CD8-positive, alpha-beta memory T cell (primary cell): ENCODE data around the gene PAK1. TPM values are rescaled to one million over a fixed set of nuclear protein-coding genes. Genes with fewer than 3 reads are reported as not detected.
A peak's percentile ranks its signal among the peaks of the same experiment; 100 is the strongest.

Source experiments
- CTCF ChIA-PET: fragments of 350-600 bp; sonication (Branson Sonifier 250); formaldehyde crosslinking; loops from one replicate; lab custom pipeline; 2021; ENCODE audit warnings: antibody characterized with exemption; lab: Charles Lee
- POLR2A ChIA-PET: fragments of 350-600 bp; sonication (Branson Sonifier 250); formaldehyde crosslinking; loops from one replicate; lab custom pipeline; 2021; ENCODE audit warnings: antibody characterized with exemption; lab: Charles Lee
- DNase-seq, 5 donors: peaks; one replicate each; pipeline versions ENCODE4 v3.0.0 to v3.0.0-alpha.2; 2020 to 2022; ENCODE audit warnings: mixed read lengths in 1 of 5
- H3K27ac ChIP-seq: one replicate; pipeline ENCODE4 v1.7.0; 2013; ENCODE audit warnings: low read depth, mild to moderate bottlenecking, low read length, moderate library complexity
- H3K27me3 ChIP-seq: 2 replicates; pipeline ENCODE4 v1.7.0; 2013; ENCODE audit warnings: low read length, mild to moderate bottlenecking; ENCODE audit not compliant: insufficient read depth, poor library complexity, severe bottlenecking
- H3K36me3 ChIP-seq: 2 replicates; pipeline ENCODE4 v1.7.0; 2013; ENCODE audit warnings: mild to moderate bottlenecking, low read length, moderate library complexity; ENCODE audit not compliant: insufficient read depth
- H3K4me1 ChIP-seq: 2 replicates; pipeline ENCODE4 v1.7.0; 2013; ENCODE audit warnings: mild to moderate bottlenecking, low read length, moderate library complexity; ENCODE audit not compliant: insufficient read depth
- H3K4me3 ChIP-seq: 2 replicates; pipeline ENCODE4 v1.7.0; 2013; ENCODE audit warnings: mild to moderate bottlenecking, low read length
- H3K9me3 ChIP-seq: 2 replicates; pipeline ENCODE4 v1.7.0; 2013; ENCODE audit warnings: mild to moderate bottlenecking, low read length
- H3K27ac Mint-ChIP-seq, 8 donors: one replicate each; pipeline ENCODE4 v1.8.0; 2020 to 2021; ENCODE audit warnings: mixed read lengths in 8 of 8, mild to moderate bottlenecking in 6 of 8, inconsistent platforms in 3 of 8, moderate library complexity in 3 of 8
- H3K27me3 Mint-ChIP-seq, 2 donors: one replicate each; pipeline ENCODE4 v1.8.0; 2020 to 2021; ENCODE audit warnings: mixed read lengths in 2 of 2, mild to moderate bottlenecking in 1 of 2, moderate library complexity in 1 of 2
- H3K36me3 Mint-ChIP-seq, 3 donors: one replicate each; pipeline ENCODE4 v1.8.0; 2020 to 2021; ENCODE audit warnings: mixed read lengths in 3 of 3, inconsistent platforms in 1 of 3, mild to moderate bottlenecking in 1 of 3
- H3K4me1 Mint-ChIP-seq, 3 donors: one replicate each; pipeline ENCODE4 v1.8.0; 2020 to 2021; ENCODE audit warnings: mixed read lengths in 3 of 3, inconsistent platforms in 1 of 3, mild to moderate bottlenecking in 1 of 3
- H3K4me3 Mint-ChIP-seq, 7 donors: one replicate each; pipeline ENCODE4 v1.8.0; 2020 to 2021; ENCODE audit warnings: mixed read lengths in 7 of 7, mild to moderate bottlenecking in 6 of 7, moderate library complexity in 4 of 7, inconsistent platforms in 2 of 7
- H3K9me3 Mint-ChIP-seq, 5 donors: one replicate each; pipeline ENCODE4 v1.8.0; 2020 to 2022; ENCODE audit warnings: mixed read lengths in 5 of 5, mild to moderate bottlenecking in 3 of 5, moderate library complexity in 2 of 5, inconsistent platforms in 1 of 5
- polyA plus RNA-seq: library from polyadenylated mRNA; unstranded; fragments of 300-500 nt; fragmentation: Illumina TruSeq; gene quantifications from one replicate; pipeline ENCODE4 v1.2.3, GENCODE V29; 2021
- total RNA-seq, 2 experiments: library from RNA; stranded (reverse); gene quantifications; one replicate each; pipeline ENCODE4 v1.2.3, GENCODE V29; 2021

Gene PAK1
- total and polyA plus RNA-seq, 3 experiments from 2014 or later = 9.3 to 32.1 (median 25.9) TPM

DNA sequence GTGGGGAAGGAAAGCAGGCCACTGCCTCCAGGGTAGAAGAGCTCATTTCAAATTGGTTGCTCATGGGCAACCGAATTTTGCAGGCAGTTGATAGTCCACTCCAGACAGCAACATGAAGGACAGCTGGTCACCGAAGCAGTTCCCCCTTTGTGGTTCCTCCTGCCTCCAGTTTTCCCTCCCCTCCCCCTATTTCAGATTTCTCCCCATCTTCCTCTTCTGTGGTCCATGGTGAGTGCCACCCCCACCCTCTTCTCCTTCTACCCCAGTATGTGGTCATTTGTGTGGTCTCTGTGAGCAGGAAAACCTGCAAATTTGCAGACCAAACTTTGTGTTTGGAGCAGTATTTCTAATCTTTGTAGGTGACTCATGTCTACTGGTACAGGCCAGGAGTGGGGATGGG is 38.2 kb upstream of the PAK1 start:
- ChIA-PET POLR2A (no interaction called here), CTCF (no interaction called here)
- no peaks in the 10 kb centered on the region for H3K27me3 ChIP-seq
- DNase-seq = no peak
- H3K27me3 Mint-ChIP-seq = peaks cover 3 to 32% of the 10 kb centered on the region in 2 donors
- H3K36me3 Mint-ChIP-seq = no peaks in the 10 kb centered on the region
- no peaks in the 10 kb centered on the region for H3K4me1 ChIP-seq
- H3K9me3 ChIP-seq = no peaks in the 10 kb centered on the region
- H3K4me3 ChIP-seq = no peak overlapping the region
- H3K36me3 ChIP-seq = no peaks in the 10 kb centered on the region
- H3K27ac Mint-ChIP-seq = no peak overlapping the region
- H3K4me3 Mint-ChIP-seq = no peak overlapping the region
- H3K9me3 Mint-ChIP-seq = peaks cover 0 to 2% (median 0%) of the 10 kb centered on the region in 5 donors
- H3K4me1 Mint-ChIP-seq = no peaks in the 10 kb centered on the region
- no peak overlapping the region for H3K27ac ChIP-seq

DNA sequence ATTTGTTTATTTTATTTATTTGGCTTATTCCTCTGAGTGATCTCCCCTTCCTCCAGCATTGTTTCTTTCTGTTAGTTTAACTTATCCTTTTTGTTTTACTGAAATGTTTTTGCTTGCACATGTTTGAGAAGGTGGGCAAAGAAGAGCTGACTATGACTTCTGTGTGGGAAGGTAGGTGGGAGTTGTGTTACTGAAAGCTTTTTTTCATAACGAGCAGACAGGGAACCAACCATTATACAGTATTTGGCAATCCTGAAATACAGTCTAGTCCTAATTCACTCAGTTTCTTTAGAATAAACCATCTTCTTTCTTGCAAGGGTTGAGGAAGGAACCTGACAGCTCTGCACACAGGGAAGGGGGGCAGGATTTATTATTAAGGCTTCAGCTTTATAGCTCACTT is 37.0 kb upstream of the PAK1 start:
- Mint-ChIP-seq H3K4me1 (no peaks in the 10 kb centered on the region), H3K27me3 (peaks cover 9 to 41% of the 10 kb centered on the region in 2 donors), H3K27ac (no peak overlapping the region), H3K36me3 (no peaks in the 10 kb centered on the region), H3K9me3 (peaks cover 0 to 2% (median 0%) of the 10 kb centered on the region in 5 donors), H3K4me3 (no peak overlapping the region)
- Histone ChIP-seq H3K27me3 (no peaks in the 10 kb centered on the region), H3K27ac (no peak overlapping the region), H3K4me1 (no peaks in the 10 kb centered on the region), H3K4me3 (no peak overlapping the region), H3K9me3 (no peaks in the 10 kb centered on the region), H3K36me3 (no peaks in the 10 kb centered on the region)
- POLR2A ChIA-PET = no interaction called here
- CTCF ChIA-PET = no interaction called here
- DNase-seq = no peak

DNA sequence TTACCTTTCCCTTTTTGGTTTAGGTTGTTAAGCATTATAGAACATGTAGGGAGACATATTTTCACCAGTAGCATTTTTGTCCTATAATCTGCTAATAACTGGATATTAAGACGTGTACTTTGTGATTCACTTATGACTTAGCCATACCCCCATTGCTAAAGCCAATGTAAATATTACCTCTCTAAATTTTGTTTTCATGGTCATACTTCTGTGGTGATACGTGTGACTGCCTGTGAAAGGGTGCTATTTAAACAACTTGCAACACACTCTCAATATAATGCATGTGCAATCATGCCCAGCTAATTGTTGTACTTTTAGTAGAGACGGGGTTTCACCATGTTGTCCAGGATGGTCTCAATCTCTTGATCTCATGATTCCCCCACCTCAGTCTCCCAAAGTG is 36.2 kb upstream of the PAK1 start:
- Histone ChIP-seq H3K4me1 (no peaks in the 10 kb centered on the region), H3K4me3 (no peak overlapping the region), H3K27me3 (no peaks in the 10 kb centered on the region), H3K9me3 (no peaks in the 10 kb centered on the region), H3K27ac (no peak overlapping the region), H3K36me3 (no peaks in the 10 kb centered on the region)
- H3K36me3 Mint-ChIP-seq = no peaks in the 10 kb centered on the region
- H3K27ac Mint-ChIP-seq = no peak overlapping the region
- H3K27me3 Mint-ChIP-seq = peaks cover 9 to 47% of the 10 kb centered on the region in 2 donors
- peaks cover 0 to 2% (median 0%) of the 10 kb centered on the region in 5 donors for H3K9me3 Mint-ChIP-seq
- DNase-seq = no peak
- ChIA-PET CTCF (no interaction called here), POLR2A (no interaction called here)
- H3K4me1 Mint-ChIP-seq = no peaks in the 10 kb centered on the region
- H3K4me3 Mint-ChIP-seq = no peak overlapping the region

DNA sequence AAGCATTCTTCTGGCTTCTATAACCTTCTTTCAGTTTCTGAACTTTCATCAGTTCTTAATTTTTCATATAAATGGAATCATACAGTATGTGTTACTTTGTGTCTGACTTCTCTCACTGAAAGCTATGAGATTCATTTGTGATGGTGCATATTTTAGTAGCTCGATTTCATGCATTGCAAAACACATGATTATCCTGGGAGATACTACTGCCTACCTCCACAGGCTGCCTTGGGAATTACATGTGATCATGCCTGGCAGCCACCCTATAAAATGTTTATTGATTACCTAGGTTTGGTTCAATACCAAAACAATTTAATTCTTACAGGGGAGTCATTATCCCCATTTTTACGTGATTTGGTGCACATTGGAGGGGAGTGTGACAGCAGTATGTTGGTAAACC is 34.1 kb upstream of the PAK1 start:
- Histone ChIP-seq H3K4me3 (no peak overlapping the region), H3K9me3 (no peaks in the 10 kb centered on the region), H3K36me3 (no peaks in the 10 kb centered on the region), H3K27me3 (no peaks in the 10 kb centered on the region), H3K4me1 (no peaks in the 10 kb centered on the region), H3K27ac (no peak overlapping the region)
- CTCF ChIA-PET = no interaction called here
- no peak for DNase-seq
- Mint-ChIP-seq H3K36me3 (no peaks in the 10 kb centered on the region), H3K9me3 (peaks cover 0 to 2% (median 0%) of the 10 kb centered on the region in 5 donors), H3K4me3 (no peak overlapping the region), H3K27ac (no peak overlapping the region), H3K27me3 (peaks cover 9 to 43% of the 10 kb centered on the region in 2 donors), H3K4me1 (no peaks in the 10 kb centered on the region)
- POLR2A ChIA-PET = no interaction called here

DNA sequence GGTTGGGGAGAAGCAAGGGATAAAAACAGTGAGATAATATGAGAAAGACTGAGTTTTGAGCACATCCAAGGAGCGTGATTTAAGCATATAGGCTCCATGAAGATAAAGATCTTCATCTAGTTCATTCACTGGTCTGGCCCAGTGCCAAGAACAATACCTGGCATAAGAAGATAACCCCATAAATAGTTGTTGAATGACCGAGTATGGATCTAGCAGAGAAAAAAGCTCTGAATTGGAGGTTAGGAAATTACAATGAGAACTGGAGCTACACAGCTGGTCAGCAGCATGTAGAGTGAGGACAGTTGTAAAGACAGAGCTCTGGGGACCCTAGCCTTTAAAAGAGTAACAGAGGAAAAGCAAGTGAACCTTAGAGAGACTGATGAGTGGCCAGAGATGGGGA is 33.0 kb upstream of the PAK1 start:
- POLR2A ChIA-PET = no interaction called here
- no peaks in the 10 kb centered on the region for H3K9me3 ChIP-seq
- Mint-ChIP-seq H3K27me3 (peaks cover 9 to 33% of the 10 kb centered on the region in 2 donors), H3K4me3 (no peak overlapping the region), H3K9me3 (no peaks in the 10 kb centered on the region), H3K27ac (peak overlapping the region in 1 of 8 donors; percentile 19), H3K4me1 (no peaks in the 10 kb centered on the region), H3K36me3 (no peaks in the 10 kb centered on the region)
- no peaks in the 10 kb centered on the region for H3K4me1 ChIP-seq
- CTCF ChIA-PET = no interaction called here
- H3K4me3 ChIP-seq = no peak overlapping the region
- no peaks in the 10 kb centered on the region for H3K36me3 ChIP-seq
- H3K27ac ChIP-seq = no peak overlapping the region
- no peaks in the 10 kb centered on the region for H3K27me3 ChIP-seq
- no peak for DNase-seq

DNA sequence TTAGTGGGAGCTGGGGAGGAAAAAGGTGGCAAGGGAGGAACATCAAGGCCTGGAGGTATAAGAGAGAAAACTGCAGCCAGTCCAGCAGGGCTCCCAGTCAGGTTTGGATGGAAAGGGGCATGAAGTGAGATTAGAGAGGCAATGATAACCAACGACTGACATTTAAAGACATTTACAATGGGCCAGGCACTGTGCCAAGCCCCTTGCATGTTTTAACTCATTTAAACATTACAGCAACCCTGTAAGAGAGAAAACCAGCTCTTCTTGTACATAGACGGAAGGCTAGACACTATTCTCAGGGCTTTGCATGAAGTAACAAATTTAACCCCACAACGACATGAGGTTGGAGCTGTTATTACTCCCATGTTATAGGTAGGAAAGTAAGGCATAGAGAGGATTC is 32.1 kb upstream of the PAK1 start:
- no peak for DNase-seq
- H3K9me3 ChIP-seq = no peaks in the 10 kb centered on the region

DNA sequence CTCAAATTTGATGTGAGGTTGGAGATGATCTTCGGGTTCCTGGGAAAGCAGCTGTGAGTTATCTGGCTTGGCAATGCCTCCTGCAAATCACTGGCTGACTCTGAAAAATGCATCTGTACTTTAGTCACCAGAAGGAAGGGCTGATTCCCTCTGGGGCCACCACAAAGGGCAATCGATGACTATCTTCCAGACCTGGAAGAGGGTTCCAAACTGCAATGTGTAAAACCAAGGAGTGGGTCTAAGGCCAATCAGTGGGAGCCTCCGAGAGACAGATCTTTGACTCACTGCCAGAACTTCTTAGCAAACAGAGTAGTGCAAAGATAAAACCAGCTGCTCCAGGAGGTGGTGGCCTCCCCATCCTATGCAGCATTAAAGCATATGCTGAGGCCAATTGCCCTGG is 29.1 kb upstream of the PAK1 start:
- H3K4me3 Mint-ChIP-seq = no peak overlapping the region
- Histone ChIP-seq H3K27ac (no peak overlapping the region), H3K36me3 (no peaks in the 10 kb centered on the region), H3K27me3 (no peaks in the 10 kb centered on the region), H3K4me1 (no peaks in the 10 kb centered on the region), H3K4me3 (no peak overlapping the region), H3K9me3 (no peaks in the 10 kb centered on the region)
- POLR2A ChIA-PET = no interaction called here
- H3K9me3 Mint-ChIP-seq = no peaks in the 10 kb centered on the region
- H3K4me1 Mint-ChIP-seq = no peaks in the 10 kb centered on the region
- no peaks in the 10 kb centered on the region for H3K36me3 Mint-ChIP-seq
- DNase-seq = no peak
- no peak overlapping the region for H3K27ac Mint-ChIP-seq
- H3K27me3 Mint-ChIP-seq = peaks cover 8 to 38% of the 10 kb centered on the region in 2 donors
- CTCF ChIA-PET = no interaction called here

More for the DNA sequence above, 32.1 kb upstream of the PAK1 start:
- Histone ChIP-seq H3K27ac (no peak overlapping the region), H3K36me3 (no peaks in the 10 kb centered on the region), H3K4me1 (no peaks in the 10 kb centered on the region), H3K27me3 (no peaks in the 10 kb centered on the region), H3K4me3 (no peak overlapping the region)
- H3K27me3 Mint-ChIP-seq = peaks cover 8 to 27% of the 10 kb centered on the region in 2 donors
- H3K4me3 Mint-ChIP-seq = no peak overlapping the region
- H3K9me3 Mint-ChIP-seq = no peaks in the 10 kb centered on the region
- CTCF ChIA-PET = no interaction called here
- no peaks in the 10 kb centered on the region for H3K36me3 Mint-ChIP-seq
- H3K27ac Mint-ChIP-seq = no peak overlapping the region
- no peaks in the 10 kb centered on the region for H3K4me1 Mint-ChIP-seq
- POLR2A ChIA-PET = no interaction called here

DNA sequence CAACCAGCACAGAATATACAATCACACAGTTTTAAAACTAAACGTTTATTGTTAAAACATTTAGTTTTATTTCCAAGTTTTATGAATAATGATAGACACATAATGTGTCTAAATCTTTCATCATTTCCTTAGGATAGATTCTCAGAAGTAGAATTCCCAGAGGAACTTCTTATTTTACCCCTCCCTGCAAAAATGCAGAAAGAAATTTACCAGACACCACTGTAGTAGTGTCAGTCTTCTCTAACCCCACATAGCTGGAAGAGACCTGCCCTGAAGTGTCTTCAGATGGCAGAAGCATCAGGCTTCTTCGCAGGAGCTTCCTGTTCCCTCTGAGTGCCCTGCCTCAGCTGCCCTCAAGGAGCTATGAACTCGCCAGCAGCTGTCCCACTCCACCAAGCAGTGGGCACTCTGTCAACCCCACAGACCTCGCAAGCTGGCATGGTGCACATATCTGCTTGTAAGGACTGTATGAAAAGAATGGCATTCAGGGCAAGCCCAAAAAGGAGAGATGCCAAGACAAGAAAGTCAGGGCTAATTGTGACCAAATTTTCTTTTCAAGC is 28.5 kb upstream of the PAK1 start:
- no peak for DNase-seq
- H3K9me3 Mint-ChIP-seq = no peaks in the 10 kb centered on the region
- ChIA-PET POLR2A (no interaction called here), CTCF (no interaction called here)
- Histone ChIP-seq H3K4me3 (no peak overlapping the region), H3K4me1 (no peaks in the 10 kb centered on the region), H3K27ac (no peak overlapping the region), H3K9me3 (no peaks in the 10 kb centered on the region), H3K27me3 (no peaks in the 10 kb centered on the region), H3K36me3 (no peaks in the 10 kb centered on the region)
- no peaks in the 10 kb centered on the region for H3K4me1 Mint-ChIP-seq
- peaks cover 8 to 37% of the 10 kb centered on the region in 2 donors for H3K27me3 Mint-ChIP-seq
- H3K4me3 Mint-ChIP-seq = no peak overlapping the region
- H3K27ac Mint-ChIP-seq = no peak overlapping the region
- no peaks in the 10 kb centered on the region for H3K36me3 Mint-ChIP-seq
